ENCODE results near the gene SLC2A8.

The SLC2A8 gene

DNA sequence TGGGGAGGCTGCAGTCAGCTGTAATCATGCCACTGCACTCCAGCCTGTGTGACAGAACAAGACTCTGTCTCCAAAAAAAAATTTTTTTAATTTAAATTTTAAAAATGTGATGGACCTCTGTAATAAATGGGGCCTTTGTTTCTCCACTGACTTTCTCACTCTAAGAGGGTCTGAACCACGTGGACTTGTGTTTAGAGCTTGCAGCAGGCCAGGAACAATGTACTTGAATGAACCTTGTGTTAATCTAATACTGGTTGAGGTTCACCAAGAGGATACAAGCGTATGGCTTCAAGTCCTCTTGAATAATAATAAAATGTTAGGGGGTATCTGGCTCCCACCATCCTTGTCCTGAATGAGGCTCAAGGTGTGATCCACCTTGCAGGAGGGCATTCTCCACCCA, 14.4 kb upstream of the SLC2A8 start:
- DNase-seq, result no peak

DNA sequence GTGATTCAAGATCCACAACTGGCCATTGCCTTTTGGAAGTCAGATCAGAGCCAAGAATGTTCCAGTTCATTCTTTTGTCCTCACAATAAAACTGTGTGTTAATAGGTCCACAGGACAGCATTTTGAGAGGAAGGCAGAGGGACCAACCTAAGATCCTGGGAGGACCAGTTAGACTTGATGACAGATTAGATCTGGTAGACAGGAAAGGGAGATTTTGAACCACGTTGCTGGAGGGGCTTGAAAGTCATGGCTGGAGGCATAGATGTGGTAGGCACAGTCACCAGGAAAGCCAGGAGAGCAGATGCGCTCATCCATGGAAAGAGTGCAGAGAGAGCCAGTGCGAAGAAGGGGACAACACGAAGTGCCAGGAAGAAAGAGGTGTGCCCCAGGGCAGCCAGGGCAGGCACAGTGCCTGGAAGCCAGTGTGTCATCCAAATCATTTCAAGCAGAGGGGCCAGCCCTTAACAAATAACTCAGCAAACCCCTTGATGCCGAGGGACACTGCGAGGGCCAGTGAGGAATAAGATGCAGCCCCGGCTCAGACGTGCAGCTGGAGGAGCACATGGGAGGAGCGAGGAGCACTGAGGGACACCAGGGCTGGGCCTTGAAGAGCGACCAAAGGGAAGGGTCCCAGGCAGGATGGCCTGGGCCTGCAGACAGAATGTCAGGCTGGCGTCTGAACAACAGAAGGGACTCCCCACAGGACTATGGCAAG, 12.8 kb upstream of the SLC2A8 start:
- no peak for DNase-seq

DNA sequence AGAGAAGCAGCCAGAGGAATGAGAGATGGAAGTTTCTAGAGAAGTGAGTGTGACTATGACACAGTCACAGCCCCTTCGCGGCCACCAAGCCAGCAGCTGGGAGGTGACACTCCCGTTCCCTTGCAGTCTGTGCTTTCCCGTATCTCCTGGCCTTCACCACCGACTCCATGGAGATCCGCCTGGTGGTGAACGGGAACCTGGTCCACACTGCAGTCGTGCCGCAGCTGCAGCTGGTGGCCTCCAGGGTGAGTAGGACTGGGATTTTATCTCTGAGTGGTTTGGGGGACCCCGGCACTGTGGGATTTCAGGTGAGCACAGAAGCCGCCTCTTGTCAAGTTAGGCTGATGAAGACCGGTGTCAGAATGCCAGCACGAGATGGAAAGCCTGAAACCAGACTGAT, 12.1 kb upstream of the SLC2A8 start:
- DNase-seq, result no peak

- DNase-seq, result no peak
These were observed 10.7 kb upstream of the SLC2A8 start for GRCh38 chr9:127386249-127386648.

DNA sequence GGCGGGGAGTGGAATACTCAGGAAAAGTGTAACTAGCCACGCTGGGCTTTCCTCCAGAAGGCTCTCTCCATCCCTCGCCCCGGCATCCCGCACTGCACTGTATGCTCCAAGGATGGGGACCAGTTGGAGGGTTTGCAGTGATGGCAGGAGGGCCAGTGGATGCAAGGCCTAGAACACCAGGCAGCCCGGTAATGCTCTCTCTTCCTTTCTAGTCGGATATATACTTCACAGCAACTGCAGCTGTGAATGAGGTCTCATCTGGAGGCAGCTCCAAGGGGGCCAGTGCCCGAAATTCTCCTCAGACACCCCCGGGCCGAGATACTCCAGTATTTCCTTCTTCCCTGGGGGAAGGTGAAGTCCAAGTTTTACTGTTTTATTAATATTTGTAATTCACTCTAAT, 10.0 kb upstream of the SLC2A8 start:
- DNase-seq, result no peak

DNA sequence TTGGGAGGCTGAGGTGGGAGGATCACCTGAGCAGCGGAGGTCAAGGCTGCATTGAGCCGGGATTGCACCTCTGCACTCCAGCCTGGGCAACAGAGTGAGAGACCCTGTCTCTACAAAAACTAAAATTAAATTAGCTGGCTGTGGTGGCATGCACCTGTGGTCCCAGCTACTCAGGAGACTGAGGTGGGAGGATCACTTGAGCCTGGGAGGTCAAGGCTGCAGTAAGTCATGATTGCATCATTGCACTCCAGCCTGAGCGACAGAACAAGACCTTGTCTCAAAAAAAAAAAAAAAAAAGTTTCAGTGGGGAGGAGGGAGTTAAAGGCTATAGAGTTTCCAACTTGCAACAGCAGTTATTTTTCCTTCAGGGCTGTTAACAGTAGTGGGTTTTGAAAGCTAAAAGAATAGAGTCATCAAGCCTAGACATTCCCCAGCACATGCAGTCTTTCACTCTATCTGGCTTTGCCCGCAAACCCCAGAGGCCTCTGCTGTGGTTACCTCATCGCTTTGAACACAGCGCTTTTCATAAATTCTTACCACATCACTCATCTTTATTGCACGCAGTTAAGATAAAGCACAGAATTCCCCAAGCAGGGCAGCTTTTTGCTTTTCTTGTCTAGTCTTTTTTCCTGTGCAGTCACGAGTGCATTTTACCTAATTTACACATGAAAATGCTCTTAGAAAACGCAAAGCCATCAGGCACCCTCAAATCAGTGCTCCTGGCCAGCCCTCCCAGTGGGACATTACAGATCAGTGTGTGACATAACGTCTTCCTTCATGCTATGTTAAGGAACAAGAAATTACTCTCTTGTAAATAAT, 8.7 kb upstream of the SLC2A8 start:
- DNase-seq, result peak; percentile 99

GRCh38 chr9:127388856-127389238, 8.1 kb upstream of the SLC2A8 start:
- DNase-seq, result no peak

- DNase-seq, result no peak
These were observed 7.4 kb upstream of the SLC2A8 start for GRCh38 chr9:127389381-127390247.

DNA sequence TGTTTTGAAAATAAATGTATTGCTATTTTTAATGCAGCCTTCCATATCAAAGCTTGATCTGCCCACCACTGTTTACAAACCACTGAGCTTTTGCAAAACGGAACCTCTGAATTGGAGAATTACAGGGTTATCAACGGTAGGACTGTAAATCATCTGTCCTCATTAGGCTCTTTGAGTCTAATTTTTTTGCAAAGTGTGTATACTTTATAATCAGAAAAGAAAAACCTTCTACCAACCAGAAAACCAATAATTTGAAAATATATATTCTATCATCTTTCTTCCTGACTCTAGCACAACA, 6.8 kb upstream of the SLC2A8 start:
- DNase-seq, result no peak

- no peak for DNase-seq
These were observed 6.4 kb upstream of the SLC2A8 start for GRCh38 chr9:127390563-127390962.

DNA sequence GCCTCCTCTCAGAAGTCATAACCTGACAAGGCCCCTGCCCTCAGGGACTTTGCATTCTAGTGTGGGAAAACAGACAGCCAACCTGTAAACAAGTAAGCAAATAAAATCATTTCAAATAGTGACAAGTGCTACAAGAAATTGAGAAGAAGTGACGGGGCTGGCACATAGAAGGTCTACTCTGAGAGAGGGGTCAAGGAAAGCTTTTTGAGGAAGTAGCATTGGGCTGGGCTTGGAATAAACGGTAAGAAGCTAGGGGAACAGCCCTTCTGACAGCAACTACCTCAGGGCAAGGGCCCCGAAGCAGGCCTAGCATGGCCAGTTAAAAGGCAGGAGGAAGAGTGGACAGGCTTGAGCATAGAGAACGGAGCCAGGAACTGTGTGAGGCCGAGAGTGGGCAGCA, 4.8 kb upstream of the SLC2A8 start:
- DNase-seq, result peak; percentile 34

DNA sequence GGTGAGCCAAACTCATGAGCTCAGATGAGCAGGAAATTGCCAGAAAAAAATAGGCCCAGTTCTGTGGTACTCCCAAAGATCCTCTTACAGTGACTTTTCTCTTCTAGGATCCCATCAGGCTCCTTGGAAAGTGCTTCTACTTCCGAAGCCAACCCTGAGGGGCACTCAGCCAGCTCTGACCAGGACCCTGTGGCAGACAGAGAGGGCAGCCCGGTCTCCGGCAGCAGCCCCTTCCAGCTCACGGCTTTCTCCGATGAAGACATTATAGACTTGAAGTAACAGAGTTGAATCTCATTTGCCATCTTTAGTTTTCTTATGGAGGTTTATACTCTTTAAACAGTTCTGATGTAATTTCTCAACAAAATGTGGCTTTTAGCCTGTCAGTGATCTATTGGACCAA, 4.0 kb upstream of the SLC2A8 start:
- no peak for DNase-seq

- no peak for DNase-seq
These were observed 3.3 kb upstream of the SLC2A8 start for GRCh38 chr9:127393645-127394044.

DNA sequence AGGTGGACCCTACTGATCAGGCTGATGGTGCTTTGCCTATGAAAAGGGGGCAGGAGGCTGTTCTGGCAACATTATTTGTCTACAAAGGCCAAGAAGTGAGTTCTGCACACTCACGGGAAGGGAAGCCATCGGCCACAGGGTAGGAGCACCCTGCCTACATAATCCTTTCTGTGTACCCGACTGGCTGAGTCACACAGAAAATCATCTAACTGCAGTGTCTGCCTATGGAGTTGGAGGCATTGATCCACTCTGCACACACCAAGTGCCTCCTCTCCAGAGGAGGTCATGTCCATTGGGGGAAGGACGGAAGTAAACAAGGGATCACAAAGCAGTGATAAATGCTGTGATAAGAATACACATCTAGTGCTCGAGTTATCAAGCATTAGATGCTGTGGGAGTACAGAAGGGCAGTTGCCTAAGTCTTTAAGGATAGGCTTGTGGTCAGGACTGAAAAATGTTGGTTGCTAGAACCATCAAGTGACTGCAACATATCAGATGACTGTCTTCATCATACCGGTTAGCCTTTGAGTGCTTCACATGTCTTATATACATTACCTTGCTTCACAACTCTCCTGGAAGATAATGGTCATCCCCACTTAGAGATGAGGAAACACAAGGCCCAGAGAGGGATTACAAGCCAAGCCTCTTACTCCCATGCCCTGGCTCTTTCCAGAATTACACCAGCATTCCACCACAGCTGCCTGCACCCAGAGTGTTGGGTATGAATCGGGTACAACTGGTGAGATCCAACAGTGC, 1.3 kb upstream of the SLC2A8 start:
- DNase-seq, result peak; percentile 63

DNA sequence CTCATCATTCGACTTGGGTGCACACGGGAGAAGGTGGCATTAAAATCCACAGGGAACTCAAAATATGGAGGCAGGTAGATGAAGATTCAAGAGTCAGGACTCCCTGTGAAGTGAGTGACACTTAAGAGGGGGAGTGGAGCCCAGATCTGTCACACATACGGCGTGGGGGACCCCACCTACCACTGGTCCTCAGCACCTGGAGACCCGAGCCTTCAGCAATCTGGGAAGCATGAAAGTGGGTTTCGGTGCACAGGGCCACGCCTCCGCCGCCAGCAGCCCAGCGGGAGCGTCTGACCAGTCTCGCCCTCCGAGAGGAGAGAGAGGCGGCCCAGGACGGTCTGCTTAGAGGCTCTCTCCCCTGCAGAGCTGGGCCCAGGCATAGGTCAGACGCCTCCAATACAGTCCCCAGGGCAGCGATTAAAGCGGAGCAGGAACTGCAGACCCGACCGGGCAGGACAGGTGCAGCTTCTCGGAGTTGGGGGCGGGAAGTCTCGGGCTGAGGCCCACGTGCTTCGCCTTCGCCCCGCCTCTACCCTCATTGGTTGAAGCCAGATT, 639 bp upstream of the SLC2A8 start:
- DNase-seq, result no peak

DNA sequence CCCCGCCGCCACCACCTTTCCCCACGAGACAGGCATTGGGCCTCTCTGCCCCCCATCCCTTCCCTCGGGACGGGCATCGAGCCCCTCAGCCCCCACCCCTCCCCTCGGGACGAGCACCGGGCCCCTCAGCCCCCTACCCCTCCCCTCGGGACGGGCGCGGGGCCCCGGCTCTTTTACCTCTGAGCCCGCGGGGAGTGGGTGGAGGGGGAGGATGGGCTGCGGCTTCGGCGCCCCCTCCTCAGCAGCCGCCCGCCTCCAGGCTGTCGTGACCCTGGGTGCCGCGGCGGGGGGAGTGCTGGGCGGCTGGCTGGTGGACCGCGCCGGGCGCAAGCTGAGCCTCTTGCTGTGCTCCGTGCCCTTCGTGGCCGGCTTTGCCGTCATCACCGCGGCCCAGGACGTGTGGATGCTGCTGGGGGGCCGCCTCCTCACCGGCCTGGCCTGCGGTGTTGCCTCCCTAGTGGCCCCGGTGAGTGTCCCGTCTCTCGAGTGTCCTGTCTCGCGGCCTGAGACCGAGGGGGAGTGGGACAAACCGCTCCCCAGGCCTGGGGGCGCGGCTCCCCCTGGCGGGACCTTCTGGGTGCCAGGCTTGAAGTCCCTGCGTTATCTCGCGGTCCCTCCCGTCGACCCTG, 791 bp downstream of the SLC2A8 start:
- DNase-seq, result no peak

DNA sequence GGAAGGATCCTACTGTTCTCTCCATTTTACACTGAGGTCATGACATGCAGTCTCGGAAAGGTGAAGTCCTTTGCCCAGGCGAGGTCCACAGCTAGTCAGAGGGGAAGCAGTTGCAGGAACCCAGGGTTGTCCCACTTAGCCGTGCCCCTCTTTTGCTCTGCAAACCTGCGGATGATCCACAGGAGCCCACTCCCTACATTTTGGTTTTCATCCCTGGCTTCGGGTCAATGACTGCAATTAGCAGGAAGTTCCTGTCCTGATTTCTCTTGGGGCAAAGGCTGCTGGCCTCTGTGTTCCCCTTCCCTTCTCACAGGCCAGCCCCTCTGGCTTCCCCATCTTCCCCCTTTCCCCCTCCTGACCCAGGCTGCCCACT, 1.3 kb downstream of the SLC2A8 start:
- no peak for DNase-seq

DNA sequence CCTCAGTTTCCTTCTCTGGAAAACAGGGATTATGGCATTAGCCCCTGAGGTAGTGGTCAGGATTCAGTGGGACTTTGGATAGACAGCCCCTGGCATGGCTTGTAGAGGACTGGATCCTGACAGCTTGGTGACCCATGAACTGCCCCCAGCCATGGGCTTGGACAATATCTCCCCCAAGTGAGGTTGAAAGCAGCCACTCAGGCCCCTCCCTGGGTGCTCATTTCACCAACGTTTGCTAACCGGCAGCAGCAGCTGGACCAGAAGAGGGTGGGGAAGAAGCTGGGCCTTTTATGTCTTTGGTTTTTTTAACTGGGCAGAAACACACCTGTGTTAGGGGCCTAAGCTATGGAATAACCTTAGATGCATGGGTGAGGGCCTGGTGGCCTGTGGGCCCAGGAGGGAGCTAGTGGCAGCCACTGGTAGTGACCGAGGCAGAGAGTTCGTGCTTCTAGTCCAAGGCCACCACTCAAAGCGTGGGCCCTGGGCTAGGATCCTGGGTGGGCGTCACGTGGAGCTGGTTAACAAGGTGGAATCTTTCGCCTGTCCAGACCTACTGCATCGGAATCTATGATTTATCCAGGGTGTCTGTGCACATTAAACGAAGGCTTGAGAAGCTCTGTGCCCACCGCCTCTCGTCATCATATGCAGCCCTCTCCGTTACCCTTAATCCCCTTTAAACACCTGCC, 1.9 kb downstream of the SLC2A8 start:
- DNase-seq, result no peak

DNA sequence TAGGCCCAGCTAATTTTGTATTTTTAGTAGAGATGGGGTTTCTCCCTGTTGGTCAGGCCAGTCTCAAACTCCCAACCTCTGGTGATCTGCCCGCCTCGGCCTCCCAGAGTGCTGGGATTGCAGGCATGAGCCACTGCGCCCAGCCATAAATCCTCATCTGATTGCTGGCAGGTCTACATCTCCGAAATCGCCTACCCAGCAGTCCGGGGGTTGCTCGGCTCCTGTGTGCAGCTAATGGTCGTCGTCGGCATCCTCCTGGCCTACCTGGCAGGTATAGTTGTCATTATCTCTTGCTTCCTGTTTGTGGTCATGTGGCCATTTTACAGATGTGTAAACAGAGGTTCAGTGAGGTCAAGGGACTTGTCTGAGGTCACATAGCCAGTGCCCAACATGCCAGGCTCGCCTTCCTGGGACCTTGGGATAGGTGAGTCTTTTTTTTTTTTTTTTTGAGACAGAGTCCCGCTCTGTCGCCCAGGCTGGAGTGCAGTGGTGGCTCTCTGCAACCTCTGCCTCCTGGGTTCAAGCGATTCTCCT, 2.8 kb downstream of the SLC2A8 start:
- DNase-seq, result no peak

DNA sequence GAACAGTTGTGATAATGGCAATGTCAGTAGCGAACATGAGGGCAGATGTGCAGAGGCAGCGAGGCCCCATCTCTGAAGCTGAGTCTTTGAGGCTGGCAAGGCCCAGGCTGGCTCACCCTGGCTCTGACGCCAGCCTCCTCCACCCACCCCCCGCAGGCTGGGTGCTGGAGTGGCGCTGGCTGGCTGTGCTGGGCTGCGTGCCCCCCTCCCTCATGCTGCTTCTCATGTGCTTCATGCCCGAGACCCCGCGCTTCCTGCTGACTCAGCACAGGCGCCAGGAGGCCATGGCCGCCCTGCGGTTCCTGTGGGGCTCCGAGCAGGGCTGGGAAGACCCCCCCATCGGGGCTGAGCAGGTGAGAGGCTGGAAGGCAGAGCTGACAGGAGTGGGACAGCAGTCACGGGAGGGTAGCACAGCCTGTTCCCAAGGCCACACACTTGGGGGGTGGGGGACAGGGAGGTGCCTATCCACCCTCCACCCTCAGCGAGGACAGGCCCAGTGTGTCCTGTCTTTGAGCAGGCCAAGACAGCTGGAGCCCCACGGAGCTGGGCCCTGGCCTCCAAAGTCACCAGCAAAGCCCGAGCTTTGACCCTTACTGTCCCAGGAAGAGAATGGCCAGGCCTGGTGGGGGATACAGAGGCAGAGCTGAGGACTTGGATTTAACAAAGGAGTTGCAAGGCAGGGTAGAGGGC, 5.6 kb downstream of the SLC2A8 start:
- no peak for DNase-seq
